NCI-H774 (cell line): ENCODE measurements around the gene LRP5.
"Not testable (repeated sequence)": the region's sequence is repeated elsewhere in the genome, so short reads cannot be mapped to it uniquely, and the experiment has no call there.

ENCODE experiments used
- DNase-seq: peaks from one replicate; lab custom pipeline; 2025; lab: John Stamatoyannopoulos, UW

Gene LRP5

DNA sequence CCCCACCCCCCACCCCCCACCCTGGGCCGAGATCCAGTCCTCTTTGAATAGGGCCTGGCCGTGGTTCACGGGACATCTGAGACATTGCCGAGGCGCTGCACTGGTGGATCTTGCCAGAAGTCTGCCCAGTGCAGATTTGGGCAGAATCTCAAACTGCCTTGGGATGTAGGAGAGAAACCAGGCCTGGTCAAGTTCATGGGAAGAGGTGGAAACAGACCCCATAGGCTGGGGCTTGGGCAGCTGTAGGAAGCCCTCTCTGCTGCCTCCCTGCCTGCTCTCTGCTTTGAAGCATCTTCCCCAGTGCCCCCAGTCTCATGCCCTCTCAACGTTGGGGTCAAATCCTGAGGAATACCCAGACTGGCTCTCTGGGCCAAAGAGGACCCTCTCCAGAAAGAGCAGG is 132.2 kb downstream of the LRP5 start:
- no peak for DNase-seq

DNA sequence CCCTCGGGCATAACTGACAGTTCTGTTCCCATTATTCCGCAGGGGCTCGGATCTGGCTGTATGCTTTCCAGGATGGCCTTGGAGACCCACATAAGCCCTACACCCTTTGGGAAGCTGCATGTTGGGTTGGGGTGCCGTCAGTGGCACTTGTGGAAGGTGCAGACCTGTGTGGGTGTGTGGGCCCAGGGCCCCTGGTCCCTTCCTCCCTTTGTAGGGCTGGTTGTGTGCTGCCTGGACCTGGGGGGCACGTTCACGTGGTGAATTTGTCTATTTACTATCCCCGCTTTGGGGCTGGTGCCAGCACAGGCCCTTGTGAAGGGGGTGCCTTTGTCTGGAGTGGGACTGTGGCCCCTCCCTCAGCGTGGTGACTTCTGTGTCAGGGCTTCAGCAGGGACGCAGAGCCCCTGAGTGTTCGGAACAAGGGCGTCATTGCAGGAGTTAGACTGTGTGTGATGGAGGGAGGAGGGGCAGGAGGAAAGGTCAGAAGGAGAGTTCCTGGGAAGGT is 133.2 kb downstream of the LRP5 start:
- DNase-seq, result no peak

DNA sequence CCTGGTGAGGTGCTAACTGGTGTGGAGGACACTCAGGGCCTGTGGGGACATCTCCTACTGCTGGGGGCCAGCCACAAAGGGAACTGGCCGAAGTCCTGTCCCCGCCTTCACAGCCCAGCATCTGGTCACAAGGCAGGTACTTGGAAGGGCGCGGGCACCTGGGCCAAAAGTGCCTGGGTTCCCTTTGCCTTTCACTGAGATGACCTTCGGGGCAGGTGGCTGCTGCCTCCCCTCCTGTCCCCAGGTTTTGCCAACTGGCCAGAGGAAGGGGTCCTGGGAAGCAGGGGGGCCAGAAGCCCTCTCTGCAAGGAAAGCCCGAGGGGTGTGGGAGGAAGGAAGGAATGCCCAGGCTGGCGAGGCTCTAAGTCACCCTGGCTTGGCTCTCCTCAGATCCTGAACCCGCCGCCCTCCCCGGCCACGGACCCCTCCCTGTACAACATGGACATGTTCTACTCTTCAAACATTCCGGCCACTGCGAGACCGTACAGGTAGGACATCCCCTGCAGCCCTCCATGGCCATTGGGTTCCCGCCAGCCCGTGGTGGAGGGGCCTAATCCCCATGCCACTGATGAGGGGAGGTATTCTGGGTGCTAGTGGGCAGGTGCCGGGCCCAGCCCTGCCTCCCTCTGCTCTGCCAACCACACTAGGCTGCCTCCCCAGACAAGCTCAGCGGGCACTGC is 133.8 kb downstream of the LRP5 start:
- no peak for DNase-seq

DNA sequence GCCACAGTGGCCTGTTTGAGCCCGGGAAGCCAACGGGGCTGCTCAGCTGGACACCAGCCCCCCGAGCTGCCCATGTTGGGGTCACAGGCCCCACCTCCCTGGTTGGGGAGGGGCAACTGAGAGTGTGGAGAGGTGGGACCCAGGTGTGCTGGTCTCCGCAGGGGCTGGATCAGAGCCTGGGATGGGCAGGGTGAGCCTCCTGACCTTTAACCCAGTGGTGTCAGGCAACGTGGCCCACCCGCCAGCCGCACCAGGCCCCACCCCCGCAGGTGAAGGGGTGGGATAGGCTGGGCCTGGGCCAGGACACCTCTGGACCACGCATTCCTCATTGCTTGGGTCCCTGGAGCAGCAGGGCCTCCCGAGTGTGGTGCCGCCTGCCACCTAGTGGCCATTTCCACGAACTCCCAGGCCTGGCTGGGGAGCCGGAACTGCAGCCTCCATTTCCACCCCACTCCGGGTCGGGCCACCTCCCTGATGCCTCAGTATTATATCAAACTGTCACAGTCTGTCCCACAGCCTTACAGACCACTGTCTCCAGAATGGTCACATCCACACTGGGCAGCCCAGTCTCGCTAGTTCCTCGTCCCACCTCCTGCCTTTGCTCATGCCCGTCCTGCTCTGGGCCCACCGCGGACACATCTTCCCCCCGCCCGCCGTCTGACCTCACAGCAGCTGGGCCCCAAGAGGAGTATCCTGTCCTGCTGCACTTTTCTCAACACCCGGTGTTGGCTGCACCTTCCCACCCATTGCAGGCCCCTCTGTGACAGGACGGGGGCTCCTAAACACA is 134.8 kb downstream of the LRP5 start:
- DNase-seq, result peak; percentile 70

DNA sequence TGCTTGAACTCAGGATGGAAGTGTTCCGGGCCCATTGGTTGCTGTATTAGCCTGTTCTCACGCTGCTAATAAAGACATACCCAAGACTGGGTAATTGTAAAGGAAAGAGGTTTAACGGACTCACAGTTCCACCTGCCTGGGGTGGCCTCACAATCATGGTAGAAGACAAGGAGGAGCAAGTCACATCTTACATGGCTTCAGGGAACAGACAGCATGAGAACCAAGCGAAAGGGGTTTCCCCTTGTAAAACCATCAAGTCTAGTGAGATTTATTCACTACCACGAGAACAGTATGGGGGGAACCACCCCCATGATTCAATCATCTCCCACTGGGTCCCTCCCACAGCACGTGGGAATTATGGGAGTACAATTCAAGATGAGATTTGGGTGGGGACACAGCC is 135.5 kb downstream of the LRP5 start:
- DNase-seq, result not testable (repeated sequence)

DNA sequence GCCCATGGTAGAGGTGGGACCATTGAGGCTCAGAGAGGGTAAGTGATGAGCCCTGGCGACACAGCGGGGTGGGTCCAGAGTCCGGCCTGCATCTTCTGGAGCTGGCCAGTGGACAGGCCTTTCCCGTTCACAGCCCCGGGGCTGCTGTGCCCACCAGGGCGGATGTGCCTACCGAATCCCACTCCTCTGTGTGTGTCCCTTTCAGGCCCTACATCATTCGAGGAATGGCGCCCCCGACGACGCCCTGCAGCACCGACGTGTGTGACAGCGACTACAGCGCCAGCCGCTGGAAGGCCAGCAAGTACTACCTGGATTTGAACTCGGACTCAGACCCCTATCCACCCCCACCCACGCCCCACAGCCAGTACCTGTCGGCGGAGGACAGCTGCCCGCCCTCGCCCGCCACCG is 136.2 kb downstream of the LRP5 start:
- DNase-seq, result no peak

DNA sequence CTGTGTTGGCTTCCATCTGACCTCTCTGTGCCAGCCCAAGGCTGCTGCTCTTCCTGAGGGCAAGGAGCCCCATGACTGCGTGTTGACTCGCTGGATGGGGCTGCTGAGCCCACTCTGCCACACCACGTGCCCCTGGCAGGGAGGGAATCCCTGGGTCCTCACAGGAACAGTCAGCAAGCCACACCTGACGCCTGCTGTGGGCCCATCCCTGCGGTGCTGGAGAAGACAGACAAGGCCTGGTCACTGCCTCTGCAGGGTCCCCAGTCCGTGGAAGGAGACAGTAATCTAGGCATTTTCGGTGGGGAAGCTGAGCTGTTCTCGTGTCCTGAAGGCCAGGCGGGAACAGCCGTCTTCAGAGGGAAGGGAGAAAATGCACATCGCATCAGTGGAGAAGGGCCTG is 137.6 kb downstream of the LRP5 start:
- no peak for DNase-seq

DNA sequence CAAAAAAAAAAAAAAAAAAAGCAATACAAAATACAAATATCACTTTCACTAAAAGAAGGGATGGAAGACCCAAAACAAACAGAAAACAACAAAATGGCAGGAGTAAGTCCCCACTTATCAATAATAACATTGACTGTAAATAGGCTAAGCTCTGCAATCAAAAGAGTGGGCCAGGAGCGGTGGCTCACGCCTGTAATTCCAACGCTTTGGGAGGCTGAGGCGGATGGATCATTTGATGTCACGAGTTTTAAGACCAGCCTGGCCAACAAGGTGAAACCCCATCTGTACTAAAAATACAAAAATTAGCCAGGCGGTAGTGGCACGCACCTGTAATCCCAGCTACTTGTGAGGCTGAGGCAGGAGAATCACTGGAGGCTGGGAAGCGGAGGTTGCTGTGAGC is 138.3 kb downstream of the LRP5 start:
- no peak for DNase-seq

DNA sequence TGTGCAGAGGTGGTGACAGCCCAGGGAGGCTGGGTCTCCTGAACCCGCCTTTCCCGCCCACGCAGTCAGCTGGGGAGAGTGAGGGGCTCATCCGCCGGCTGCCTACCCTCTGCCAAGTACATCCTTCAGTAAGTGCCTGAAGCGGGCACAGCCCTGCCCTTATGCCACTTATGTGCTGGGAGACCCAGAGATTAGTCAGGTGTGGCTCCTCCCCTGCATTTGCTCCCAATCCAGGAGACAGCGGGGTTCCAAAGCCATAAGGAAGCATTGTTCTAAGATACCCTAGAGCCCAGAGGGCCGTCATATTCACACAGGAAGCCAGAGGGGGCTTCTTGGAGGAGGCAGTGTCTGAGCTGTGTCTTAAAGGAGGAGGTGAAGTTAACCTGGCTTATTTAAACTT is 142.4 kb downstream of the LRP5 start:
- no peak for DNase-seq

DNA sequence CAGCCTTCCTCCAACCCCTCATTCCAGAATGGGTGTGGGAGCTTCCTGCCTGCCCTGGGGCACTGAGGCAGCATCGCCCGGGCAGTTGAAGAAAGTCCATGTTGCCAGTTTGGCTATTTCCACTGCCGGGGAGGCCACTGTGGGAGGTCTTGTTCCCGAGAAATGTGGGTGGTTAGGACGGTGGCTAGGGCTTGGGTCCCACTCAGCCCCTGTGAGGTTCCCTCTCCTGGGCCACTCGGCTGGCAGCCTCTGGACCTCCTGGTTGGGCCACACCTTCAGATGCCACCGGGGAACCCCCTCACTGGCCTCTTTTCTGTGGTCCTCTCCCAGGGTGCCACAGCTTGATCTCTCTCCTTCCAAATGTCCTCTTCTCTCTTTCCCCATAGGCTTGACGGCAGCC is 143.1 kb downstream of the LRP5 start:
- no peak for DNase-seq

DNA sequence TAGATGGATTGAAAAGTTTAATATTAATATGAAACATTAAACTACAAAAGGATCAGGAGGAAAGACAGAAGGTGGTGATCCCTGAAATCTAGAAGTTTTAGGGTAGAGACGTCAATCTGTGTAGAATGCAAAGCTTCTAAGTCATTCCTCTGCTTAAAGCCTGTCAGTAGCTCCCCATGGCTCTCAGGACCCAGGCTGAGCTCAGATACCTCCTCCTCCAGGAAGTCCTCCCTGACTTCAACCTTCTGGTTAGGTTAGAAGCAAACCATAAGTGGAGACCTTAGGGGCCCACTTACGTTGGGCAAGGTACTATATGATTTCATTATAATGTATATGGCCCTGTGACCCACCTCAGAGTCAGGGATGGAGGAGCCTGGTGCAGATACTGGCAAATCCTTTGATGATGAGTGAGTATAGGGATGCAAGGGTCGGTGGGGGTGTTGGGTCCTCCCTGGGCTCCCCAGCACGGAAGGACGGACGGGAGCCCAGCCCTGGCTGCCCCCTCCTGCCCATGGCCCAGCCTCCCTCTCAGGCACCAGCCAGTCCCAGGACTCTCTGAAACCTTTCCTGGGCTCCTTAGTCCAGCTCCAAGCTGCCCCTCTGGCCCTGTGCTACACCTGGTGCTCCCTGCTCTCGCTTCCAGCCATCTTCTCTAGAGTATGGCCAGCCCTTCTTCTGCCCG is 145.0 kb downstream of the LRP5 start:
- no peak for DNase-seq

DNA sequence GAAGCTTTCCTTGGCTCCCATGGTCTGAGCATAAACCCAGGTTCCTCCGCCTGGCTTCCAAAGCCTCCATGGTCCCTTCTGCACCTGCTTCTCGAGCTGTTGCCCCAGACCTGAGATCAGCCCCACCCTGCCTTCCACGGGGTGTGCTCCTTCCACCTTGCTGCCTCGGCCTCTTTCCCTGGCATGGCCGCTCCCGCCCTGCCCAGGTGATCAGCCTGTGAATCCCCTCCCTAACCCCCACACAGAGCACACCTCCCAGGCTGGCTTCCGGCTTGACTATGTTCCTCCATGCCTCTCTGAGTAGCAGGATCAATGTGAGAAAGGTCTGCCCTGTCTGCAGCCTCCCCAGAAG is 145.5 kb downstream of the LRP5 start:
- DNase-seq, result no peak

DNA sequence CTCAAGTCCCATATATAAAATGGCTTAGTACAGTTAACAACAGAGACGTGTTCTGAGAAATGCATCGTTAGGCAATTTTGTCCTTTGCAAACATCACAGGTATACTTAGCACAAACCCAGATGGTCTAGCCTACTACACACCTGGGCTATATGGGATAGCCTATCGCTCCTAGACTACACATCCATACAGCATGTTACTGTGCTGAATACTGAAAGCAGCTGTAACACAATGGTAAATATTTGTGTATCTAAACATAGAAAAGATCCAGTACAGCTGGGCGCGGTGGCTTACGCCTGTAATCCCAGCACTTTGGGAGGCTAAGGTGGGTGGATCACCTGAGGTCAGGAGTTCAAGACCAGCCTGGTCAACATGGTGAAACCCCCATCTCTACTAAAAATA is 145.9 kb downstream of the LRP5 start:
- not testable (repeated sequence) for DNase-seq

DNA sequence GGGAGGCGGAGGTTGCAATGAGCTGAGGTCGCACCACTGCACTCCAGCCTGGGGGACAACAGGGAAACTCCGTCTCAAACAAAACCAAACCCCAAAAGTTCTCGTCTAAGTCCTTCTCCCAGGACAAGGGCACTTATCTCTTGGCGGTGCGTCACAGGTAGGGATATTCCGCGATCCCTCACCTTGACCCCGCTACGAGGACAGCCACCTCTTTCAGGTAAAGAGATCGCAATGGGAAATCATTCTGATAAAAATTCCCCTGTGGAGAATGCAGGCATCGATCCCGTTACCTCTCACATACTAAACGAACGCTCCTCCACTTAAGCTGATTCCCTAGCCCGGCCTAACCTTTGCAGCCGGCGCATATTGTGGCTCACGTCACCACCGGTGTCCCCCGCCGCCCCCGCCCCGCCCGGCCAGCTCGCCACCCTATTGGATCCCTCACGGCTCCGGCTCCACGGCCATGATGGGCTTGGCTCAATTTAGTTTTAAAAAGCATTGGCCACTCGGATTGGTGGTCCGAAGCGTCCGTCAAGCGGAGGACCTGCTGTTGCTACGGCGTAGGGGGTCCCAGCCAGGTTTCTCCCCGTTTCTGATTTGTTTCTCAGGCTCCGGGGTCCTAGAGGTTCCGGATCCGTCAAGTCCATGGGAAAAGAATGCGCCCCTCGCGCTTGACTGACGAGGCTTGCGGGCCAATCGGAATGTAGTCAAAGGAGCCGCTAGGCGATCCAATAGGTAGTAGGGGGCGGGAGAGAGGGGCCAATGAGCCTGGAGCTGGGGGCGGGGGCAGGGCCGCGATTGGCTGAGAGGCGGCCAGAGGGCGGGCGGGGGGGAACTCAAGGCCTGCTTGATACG is 147.7 kb downstream of the LRP5 start:
- peak; percentile 99 for DNase-seq

DNA sequence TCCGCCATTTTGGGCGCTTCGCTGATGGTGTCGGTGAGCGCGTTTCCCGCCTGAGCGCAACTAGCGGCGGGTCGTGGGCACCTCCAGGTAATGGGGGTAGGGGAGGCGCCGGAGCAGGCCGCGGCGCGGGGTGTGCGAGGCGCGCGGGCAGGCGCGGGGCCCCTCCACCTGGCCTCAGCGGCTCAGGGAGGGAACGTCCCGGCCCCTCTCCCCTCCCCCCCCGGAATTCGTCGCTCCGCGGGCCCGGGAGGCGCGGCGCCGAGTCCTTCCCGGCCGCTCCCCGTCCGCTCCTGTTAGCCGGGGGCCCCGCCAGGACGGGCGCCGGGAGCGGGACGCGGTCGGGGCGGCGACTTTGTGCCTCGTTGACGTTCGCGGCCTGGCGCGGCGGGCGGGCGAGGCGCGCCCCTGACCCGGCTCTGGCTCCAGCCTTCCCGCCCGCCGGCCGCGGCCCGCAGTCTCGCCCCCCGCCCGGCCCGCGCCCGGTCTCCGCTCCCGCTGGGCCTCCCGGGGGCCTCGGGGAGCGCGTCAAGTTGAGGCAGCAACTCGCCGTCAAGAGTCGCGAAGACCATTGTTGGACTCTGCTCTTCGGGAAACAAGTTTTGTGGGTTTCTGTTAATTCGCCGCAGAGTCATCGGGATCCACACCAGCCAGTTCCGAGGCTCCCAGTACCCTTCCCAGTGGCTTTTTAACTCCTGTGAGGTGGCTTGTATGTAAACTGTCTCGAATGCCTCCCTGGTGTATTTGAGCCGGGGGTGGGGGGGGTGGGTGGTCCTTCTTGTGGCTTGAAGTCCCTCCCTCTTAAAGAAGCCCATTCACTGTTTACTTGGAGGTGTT is 148.6 kb downstream of the LRP5 start, which contains the start of gene PPP6R3:
TSS of gene PPP6R3 (plus strand) at position 12 of the 834 bp plus-strand sequence. CDS start 76,913 bp downstream, outside the sequence.
- no peak for DNase-seq

DNA sequence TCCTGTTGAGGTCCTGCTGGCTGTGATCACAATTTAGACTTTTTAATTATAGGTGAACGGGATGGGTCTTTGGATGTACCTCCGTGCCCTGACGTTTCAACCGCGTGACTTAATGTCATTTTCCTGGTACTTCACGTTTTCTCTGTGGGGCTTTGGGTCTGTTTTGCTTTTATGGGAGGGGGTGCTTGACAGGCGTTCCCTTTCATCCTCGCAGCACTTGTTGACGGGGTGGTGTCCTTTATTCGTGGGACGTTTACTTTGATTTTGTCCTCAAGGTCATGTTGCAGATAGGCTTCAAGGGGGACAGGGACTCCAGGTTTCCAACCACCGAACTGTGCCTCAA is 149.2 kb downstream of the LRP5 start:
- no peak for DNase-seq

DNA sequence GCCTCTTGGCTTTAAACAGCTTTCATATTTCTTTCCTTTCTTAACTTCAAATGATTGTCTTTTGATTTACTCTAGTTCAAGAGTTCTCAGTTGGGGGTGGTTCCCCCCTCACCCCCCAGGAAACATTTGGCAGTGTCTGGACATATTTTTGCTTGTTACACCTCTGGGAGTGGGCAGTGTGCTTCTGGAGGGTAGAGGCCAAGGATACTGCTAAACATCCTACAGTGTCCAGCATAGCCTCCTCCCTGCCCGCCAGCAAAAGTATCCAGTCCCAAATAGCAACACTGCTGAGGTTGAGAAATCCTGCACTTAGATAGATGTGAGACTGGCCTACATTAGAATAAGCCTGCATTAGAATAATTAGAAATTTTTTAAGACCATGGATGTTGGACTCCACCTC is 151.3 kb downstream of the LRP5 start:
- no peak for DNase-seq

DNA sequence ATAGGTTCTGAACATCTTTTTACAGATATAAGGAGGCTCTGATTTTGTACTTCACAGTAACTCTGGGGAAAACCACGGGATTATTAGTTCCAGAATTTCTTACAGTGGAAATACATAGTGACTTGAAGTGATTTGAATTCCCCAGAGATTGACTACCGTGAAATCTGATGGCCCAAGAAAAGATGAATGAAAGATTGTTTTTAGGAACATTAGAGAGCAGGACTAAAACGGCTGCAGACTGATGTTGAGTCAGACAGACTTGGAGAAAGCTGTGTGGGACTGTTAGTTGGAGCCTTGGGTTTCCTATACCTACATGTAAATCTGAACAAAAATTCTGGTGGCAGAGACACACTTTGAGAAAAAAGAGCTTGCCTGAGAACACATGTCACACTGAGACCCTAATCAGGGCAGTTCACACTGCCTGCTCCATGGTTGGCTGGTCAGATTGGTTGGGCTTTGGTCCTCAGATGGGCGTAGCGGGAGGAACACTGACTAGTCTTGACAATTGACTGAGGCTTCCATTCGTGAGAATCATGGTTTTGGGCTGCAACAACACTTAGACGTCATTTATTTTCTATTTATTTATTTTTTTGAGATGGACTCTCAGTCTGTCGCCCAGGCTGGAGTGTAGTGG is 154.9 kb downstream of the LRP5 start:
- DNase-seq, result no peak

DNA sequence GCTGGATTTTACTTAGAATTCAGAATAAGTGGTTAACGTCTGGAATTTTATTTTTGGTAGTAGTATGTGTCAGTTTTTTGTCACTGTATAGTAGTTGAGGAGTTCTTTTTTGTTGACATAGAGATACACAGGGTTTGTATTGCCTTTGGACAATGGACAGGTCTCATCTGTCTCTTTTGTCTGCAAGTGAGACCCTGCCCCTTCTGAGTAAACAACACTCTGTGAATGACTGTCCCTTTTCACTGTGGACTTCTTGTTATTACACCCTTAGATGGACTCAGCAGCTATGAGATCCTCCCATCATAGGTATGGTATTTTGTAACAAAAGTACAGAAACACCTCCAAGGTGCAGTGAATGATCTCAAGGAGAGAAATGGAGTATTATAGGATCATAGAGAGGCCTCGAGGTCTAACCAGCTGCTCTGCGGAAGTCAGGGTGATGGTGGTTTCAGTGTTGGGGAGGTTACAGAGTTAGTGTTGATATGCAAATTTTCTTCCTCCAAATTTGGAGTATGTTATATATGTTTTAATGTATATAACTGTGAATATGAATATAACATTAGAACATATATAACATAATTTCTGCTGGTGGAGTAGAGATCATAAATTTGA is 155.9 kb downstream of the LRP5 start:
- DNase-seq, result no peak

DNA sequence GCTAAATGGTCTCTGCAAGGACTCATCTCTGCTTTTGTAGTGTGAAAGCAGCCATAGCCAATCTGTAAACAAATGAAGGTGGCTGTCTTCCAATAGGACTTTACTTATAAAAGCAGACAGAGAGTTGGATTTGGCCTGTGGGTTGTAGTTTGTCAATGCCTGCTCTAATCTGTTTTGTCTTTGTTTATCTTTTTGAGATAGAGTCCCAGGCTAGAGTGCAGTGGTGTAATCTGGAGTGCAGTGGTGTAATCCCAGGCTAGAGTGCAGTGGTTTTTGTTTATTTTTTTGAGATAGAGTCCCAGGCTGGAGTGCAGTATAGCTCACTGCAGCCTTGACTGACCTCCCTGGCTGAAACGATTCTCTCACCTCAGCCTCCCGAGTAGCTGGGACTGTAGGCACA is 156.7 kb downstream of the LRP5 start:
- no peak for DNase-seq
